ENCODE results near the gene ACACA.

- TF ChIP-seq CTCF (IDR thresholded peaks at IDR 0.05) (no peak), POLR2AphosphoS5 (IDR thresholded peaks at IDR 0.05) (no peak)
Measured at GRCh38 chr17:37211136-37211535, 195.5 kb downstream of the ACACA start.

Data from suprapubic skin (tissue), 3 donors.